GM12878 (cell line): ENCODE data around the gene DBI. TPM values are rescaled to one million over a fixed set of nuclear protein-coding genes. Genes with fewer than 3 reads are reported as not detected.

Experiments used
- ATAC-seq: fragments of 200-7000 bp; cut with Tn5 transposase; 3 replicates; pipeline ENCODE4 v1.9.1; 2020; ENCODE audit warnings: mild to moderate bottlenecking, moderate library complexity
- BruUV-seq: library from RNA; stranded (reverse); fragments of 400-500 nt; replicated peaks from 2 replicates; lab custom pipeline; 2021; lab: Mats Ljungman, UMichigan
- CTCF ChIA-PET: fragments of 300-600 bp; sonication (Branson Sonifier 250); formaldehyde crosslinking; extraction: SDS; loops from one replicate; lab custom pipeline; 2021; ENCODE audit warnings: inconsistent platforms; lab: Yijun Ruan, JAX
- POLR2A ChIA-PET: fragments of 350-600 bp; formaldehyde crosslinking; extraction: SDS; loops from one replicate; lab custom pipeline; 2021; ENCODE audit warnings: inconsistent platforms; lab: Charles Lee
- RAD21 ChIA-PET: fragments of 300-600 bp; sonication (Branson Sonifier 250); formaldehyde crosslinking; loops from one replicate; lab custom pipeline; 2023; ENCODE audit warnings: antibody characterized with exemption; ENCODE audit not compliant: unreplicated experiment; lab: Charles Lee
- SMC1A ChIA-PET: fragments of 300-600 bp; sonication (Branson Sonifier 250); formaldehyde crosslinking; loops from one replicate; lab custom pipeline; 2023; ENCODE audit not compliant: unreplicated experiment, uncharacterized antibody; lab: Charles Lee
- DNase-seq: peaks from one replicate; pipeline ENCODE4 v3.0.0-alpha.2; 2011; ENCODE audit warnings: low read depth, low spot score
- FAIRE-seq: peaks from 3 replicates; lab custom pipeline; 2011; peaks lifted over from hg19 to GRCh38; lab: Jason Lieb, UNC
- H2AFZ ChIP-seq: 2 replicates; pipeline ENCODE4 v1.6.0; 2011; ENCODE audit warnings: low read depth, low read length, control low read depth; ENCODE audit not compliant: control insufficient read depth
- H3K27ac ChIP-seq: 2 replicates; pipeline ENCODE4 v1.5.1; 2011; ENCODE audit warnings: control low read depth; ENCODE audit not compliant: control insufficient read depth, insufficient read depth
- H3K27me3 ChIP-seq, 2 experiments: replicated peaks in 1 of 2; 2 replicates each; pipeline versions ENCODE4 v1.6.0 to v1.6.1; 2011; ENCODE audit warnings: low read length in 1 of 2; ENCODE audit not compliant: control insufficient read depth in 2 of 2, insufficient read depth in 2 of 2
- H3K36me3 ChIP-seq, 2 experiments: 2 replicates each; pipeline ENCODE4 v1.5.1; 2011; ENCODE audit warnings: low read length in 1 of 2; ENCODE audit not compliant: control insufficient read depth in 2 of 2, insufficient read depth in 2 of 2
- H3K4me1 ChIP-seq: 2 replicates; pipeline ENCODE4 v1.6.1; 2011; ENCODE audit warnings: mild to moderate bottlenecking, low read length, moderate library complexity, mixed read lengths; ENCODE audit not compliant: control insufficient read depth, insufficient read depth
- H3K4me2 ChIP-seq: 2 replicates; pipeline ENCODE4 v1.6.0; 2011; ENCODE audit warnings: control low read depth; ENCODE audit not compliant: control insufficient read depth, insufficient read depth
- H3K4me3 ChIP-seq: fragments of 200-600 bp; sonication (generic); 2 replicates; pipeline ENCODE4 v1.5.1; 2016
- H3K79me2 ChIP-seq: 2 replicates; pipeline ENCODE4 v1.6.0; 2011; ENCODE audit warnings: low read length; ENCODE audit not compliant: control insufficient read depth, insufficient read depth
- H3K9ac ChIP-seq: 2 replicates; pipeline ENCODE4 v1.8.0; 2011; ENCODE audit warnings: low read length, control low read depth, mixed read lengths; ENCODE audit not compliant: control insufficient read depth, insufficient read depth
- H3K9me3 ChIP-seq: replicated peaks from 3 replicates; pipeline ENCODE4 v1.5.1; 2011; ENCODE audit warnings: mild to moderate bottlenecking, low read length; ENCODE audit not compliant: control insufficient read depth, insufficient read depth
- H4K20me1 ChIP-seq: 2 replicates; pipeline ENCODE4 v1.6.0; 2011; ENCODE audit not compliant: control insufficient read depth, insufficient read depth
- ATF7 ChIP-seq: fragments of 450-650 bp; IDR thresholded peaks from 2 replicates; pipeline ENCODE4 v1.6.1; 2016; ENCODE audit warnings: low read depth, mild to moderate bottlenecking
- EED ChIP-seq: sonication (generic); IDR thresholded peaks from 2 replicates; pipeline ENCODE4 v1.6.1; 2016; ENCODE audit warnings: antibody characterized with exemption, low read depth
- JUND ChIP-seq: IDR thresholded peaks from 2 replicates; pipeline ENCODE4 v1.6.1; 2012; ENCODE audit warnings: low read depth, mild to moderate bottlenecking, low read length, improper control_type of control experiment, moderate library complexity
- PML ChIP-seq: IDR thresholded peaks from 2 replicates; pipeline ENCODE4 v1.6.1; 2012; ENCODE audit warnings: low read length, inconsistent platforms
- SP1 ChIP-seq: IDR thresholded peaks from one replicate; pipeline ENCODE4 v1.6.1; 2011; ENCODE audit warnings: low read depth, low read length
- USF2 ChIP-seq: IDR thresholded peaks from 2 replicates; pipeline ENCODE4 v1.6.1; 2011; ENCODE audit warnings: low read depth, low read length, improper control_type of control experiment, borderline replicate concordance
- ZNF687 ChIP-seq: fragments of 450-650 bp; IDR thresholded peaks from 2 replicates; pipeline ENCODE4 v1.6.1; 2017; ENCODE audit warnings: mild to moderate bottlenecking, moderate library complexity
- WGBS: methylation state at CpG from one replicate; pipeline ENCODE4 v1.1.6; 2016; ENCODE audit warnings: low lambda C conversion rate; ENCODE audit not compliant: insufficient replicate concordance, insufficient coverage; ENCODE audit errors: missing lambda C conversion rate; 5-methylcytosine and 5-hydroxymethylcytosine counted together
- in situ Hi-C: fragments of 300-500 bp; cut with MboI; formaldehyde crosslinking; loops from 9 replicates; pipeline ENCODE4 v1.14.3; 2018; ENCODE audit warnings: mixed read lengths
- intact Hi-C: fragments of 100-400 bp; cut with micrococcal nuclease; formaldehyde crosslinking; loops from one replicate; pipeline ENCODE4 v1.14.2; 2022; ENCODE audit not compliant: unreplicated experiment
- polyA plus RNA-seq, 11 experiments: library from polyadenylated mRNA; depleted of rRNA in 4 of 11; unstranded in 6 of 11; stranded (reverse) in 5 of 11; fragments of >200 nt; fragmentation: Nextera tagmentation in 4 of 11; fragmentation: Illumina TruSeq in 1 of 11; extraction: Ambion mirVana in 4 of 11; extraction: Trizol in 1 of 11; gene quantifications; 1 replicate in 1 of 11; 2 replicates in 10 of 11; pipeline versions ENCODE4 v1.2.1 to v1.2.3, GENCODE V29; 2011 to 2016; ENCODE audit warnings: inconsistent platforms in 2 of 11, missing spikeins in 2 of 11, low read depth in 1 of 11
- total RNA-seq, 4 experiments: library from RNA; depleted of rRNA in 3 of 4; stranded (reverse); fragments of >200 nt in 3 of 4; fragmentation: Illumina TruSeq in 1 of 4; extraction: Trizol in 1 of 4; gene quantifications; 2 replicates each; pipeline versions ENCODE4 v1.2.1 to v1.2.3, GENCODE V29; 2013 to 2021
- TF ChIP-seq, protein P1 (sequence below): fragments of 450-650 bp; IDR thresholded peaks from 2 replicates; pipeline ENCODE4 v1.6.1; 2017; ENCODE audit warnings: antibody characterized with exemption, mild to moderate bottlenecking, moderate library complexity

Gene DBI
- total and polyA plus RNA-seq, 10 of the 15 experiments (the other 5 are each of a cell fraction or from before 2014, with no cell fraction given): 248 to 2,567 (median 943) TPM

- ChIA-PET SMC1A (interaction anchor here (1.0 to 8.6 kb wide), 4 partner anchors 9 to 120 kb away, joined by 3 to 120 read pairs (median 6); partner anchors contain the start of genes C2orf76 and DBI), RAD21 (interaction anchor here (1.8 to 3.8 kb wide), 2 partner anchors 9 to 12 kb away, joined by 10 to 21 read pairs; partner anchors contain the start of genes C2orf76 and DBI), POLR2A (interaction anchor here (9.4 kb wide), 1 partner anchor 9 kb away, joined by 138 read pairs; the partner anchor contains the start of genes C2orf76 and DBI), CTCF (interaction anchor here (1.1 to 2.3 kb wide), 2 partner anchors 10 to 18 kb away, joined by 4 to 10 read pairs; no protein-coding TSS in a partner anchor)
- in situ Hi-C loops (no loop called here), intact Hi-C loops (no loop called here)
- no peak overlapping the region for H3K9ac ChIP-seq
- no peaks in the 10 kb centered on the region for H4K20me1 ChIP-seq
- ATAC-seq (no peak), FAIRE-seq (no peak), DNase-seq (no peak)
- no TSS peak for BruUV-seq
- TF ChIP-seq PML: no peak
- no peak for TF ChIP-seq SP1
- WGBS: 94% methylated on average over 1 of the region's 1 CpG
- H3K79me2 ChIP-seq: peaks cover 13% of the 10 kb centered on the region
- 0 out of 2 replicates have a peak overlapping the region, but pooled peaks have one; percentile 60 for H3K4me3 ChIP-seq
- peaks cover 38% of the 10 kb centered on the region for H3K4me1 ChIP-seq
- H3K9me3 ChIP-seq: peaks cover 18% of the 10 kb centered on the region; the same call in 2 of the 3 replicates
- peak overlapping the region; percentile 90; the same call in 1 of the 2 replicates for H3K4me2 ChIP-seq
- H3K27ac ChIP-seq: peak overlapping the region; percentile 73; the same call in 1 of the 2 replicates
- no peak overlapping the region for H2AFZ ChIP-seq
- no peaks in the 10 kb centered on the region for H3K36me3 ChIP-seq
- H3K27me3 ChIP-seq: no peaks in the 10 kb centered on the region
Observed at GRCh38 chr2:119354860-119355259, 11.9 kb upstream of the DBI start.

- DNase-seq (no peak), ATAC-seq (no peak), FAIRE-seq (no peak)
- ChIA-PET POLR2A (interaction anchor here (0.6 to 9.2 kb wide), 4 partner anchors 7 to 29 kb away, joined by 3 to 138 read pairs (median 5); partner anchors contain the start of genes C2orf76 and DBI), SMC1A (interaction anchor here (9.4 kb wide), 1 partner anchor 7 kb away, joined by 120 read pairs; no protein-coding TSS in a partner anchor), RAD21 (no interaction called here), CTCF (no interaction called here)
- H3K36me3 ChIP-seq: no peaks in the 10 kb centered on the region
- no peak overlapping the region for H3K9ac ChIP-seq
- H3K4me2 ChIP-seq: no peak overlapping the region
- peaks cover 9% of the 10 kb centered on the region; the same call in 2 of the 3 replicates for H3K9me3 ChIP-seq
- H3K27me3 ChIP-seq: no peaks in the 10 kb centered on the region
- no peaks in the 10 kb centered on the region for H4K20me1 ChIP-seq
- H3K4me3 ChIP-seq: no peak overlapping the region
- peaks cover 23% of the 10 kb centered on the region for H3K79me2 ChIP-seq
- no TSS peak for BruUV-seq
- H2AFZ ChIP-seq: no peak overlapping the region
- no peak overlapping the region for H3K27ac ChIP-seq
- peaks cover 27% of the 10 kb centered on the region for H3K4me1 ChIP-seq
- WGBS: 98% methylated on average over 6 of the region's 6 CpGs
- in situ Hi-C loops (no loop called here), intact Hi-C loops (no loop called here)
- TF ChIP-seq ATF7 (no peak), ZNF687 (no peak), JUND (no peak), USF2 (no peak), EED (no peak)
- TF ChIP-seq, protein P1, sequence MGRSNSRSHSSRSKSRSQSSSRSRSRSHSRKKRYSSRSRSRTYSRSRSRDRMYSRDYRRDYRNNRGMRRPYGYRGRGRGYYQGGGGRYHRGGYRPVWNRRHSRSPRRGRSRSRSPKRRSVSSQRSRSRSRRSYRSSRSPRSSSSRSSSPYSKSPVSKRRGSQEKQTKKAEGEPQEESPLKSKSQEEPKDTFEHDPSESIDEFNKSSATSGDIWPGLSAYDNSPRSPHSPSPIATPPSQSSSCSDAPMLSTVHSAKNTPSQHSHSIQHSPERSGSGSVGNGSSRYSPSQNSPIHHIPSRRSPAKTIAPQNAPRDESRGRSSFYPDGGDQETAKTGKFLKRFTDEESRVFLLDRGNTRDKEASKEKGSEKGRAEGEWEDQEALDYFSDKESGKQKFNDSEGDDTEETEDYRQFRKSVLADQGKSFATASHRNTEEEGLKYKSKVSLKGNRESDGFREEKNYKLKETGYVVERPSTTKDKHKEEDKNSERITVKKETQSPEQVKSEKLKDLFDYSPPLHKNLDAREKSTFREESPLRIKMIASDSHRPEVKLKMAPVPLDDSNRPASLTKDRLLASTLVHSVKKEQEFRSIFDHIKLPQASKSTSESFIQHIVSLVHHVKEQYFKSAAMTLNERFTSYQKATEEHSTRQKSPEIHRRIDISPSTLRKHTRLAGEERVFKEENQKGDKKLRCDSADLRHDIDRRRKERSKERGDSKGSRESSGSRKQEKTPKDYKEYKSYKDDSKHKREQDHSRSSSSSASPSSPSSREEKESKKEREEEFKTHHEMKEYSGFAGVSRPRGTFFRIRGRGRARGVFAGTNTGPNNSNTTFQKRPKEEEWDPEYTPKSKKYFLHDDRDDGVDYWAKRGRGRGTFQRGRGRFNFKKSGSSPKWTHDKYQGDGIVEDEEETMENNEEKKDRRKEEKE: no peak
Observed at GRCh38 chr2:119359774-119360173, 7.0 kb upstream of the DBI start.
